Measurements from ENCODE around the gene ZNF771. TPM values are rescaled to one million over a fixed set of nuclear protein-coding genes. Genes with fewer than 3 reads are reported as not detected.
"Not testable (repeated sequence)": the region's sequence is repeated elsewhere in the genome, so short reads cannot be mapped to it uniquely, and the experiment has no call there.

Gene ZNF771
- total RNA-seq, 1 experiment from 2014 or later = 14.0 TPM

GRCh38 chr16:30430428-30430970 lies 23.1 kb downstream of the ZNF771 start:
- DNase-seq (ENCODE audit: low read depth) = no peak

- DNase-seq (ENCODE audit: low read depth) = no peak
These were observed 27.4 kb downstream of the ZNF771 start for GRCh38 chr16:30434852-30435251.

DNA sequence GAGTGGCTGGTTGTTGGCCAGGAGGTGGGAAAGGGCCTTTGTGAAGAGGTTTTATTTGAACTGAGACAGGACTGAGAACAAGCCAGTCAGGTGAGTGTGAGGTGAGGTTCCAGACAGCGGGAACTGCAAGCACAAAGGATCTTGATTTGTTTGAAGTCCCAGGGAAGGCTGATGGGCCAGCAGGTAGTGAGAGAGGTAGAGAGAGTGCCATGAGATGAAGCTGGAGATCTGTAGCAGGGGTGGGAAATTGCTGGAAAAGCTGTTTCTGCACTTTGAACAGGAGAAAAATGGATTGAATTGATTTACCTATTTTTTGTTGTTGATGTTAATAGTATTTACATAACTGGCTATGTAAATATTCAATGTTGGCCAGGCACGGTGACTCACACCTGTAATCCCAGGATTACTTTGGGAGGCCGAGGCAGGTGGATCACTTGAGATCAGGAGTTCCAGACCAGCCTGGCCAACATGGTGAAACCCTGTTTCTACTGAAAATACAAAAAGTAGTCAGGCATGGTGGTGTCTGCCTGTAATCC lies 30.2 kb downstream of the ZNF771 start:
- DNase-seq (ENCODE audit: low read depth) = no peak

DNA sequence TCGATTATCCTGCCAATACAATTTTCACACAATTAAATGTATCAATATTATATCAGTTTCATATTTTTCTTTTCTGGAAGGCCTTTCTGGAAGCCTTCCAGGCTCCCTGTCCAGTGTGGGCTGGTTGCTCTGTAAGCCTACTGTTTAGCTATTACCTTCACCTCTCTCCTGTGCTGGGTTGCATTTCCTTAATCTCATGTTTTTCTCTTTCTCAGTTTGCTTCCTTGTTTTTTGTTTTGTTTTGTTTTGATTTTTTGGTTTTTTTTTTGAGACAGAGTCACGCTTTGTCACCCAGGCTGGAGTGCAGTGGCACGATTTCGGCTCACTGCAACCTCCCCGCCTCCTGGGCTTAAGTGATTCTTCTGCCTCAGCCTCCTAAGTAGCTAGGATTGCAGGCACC lies 31.4 kb downstream of the ZNF771 start:
- DNase-seq (ENCODE audit: low read depth) = no peak

GRCh38 chr16:30439720-30440348 lies 32.4 kb downstream of the ZNF771 start:
- no peak for DNase-seq (ENCODE audit: low read depth)

DNA sequence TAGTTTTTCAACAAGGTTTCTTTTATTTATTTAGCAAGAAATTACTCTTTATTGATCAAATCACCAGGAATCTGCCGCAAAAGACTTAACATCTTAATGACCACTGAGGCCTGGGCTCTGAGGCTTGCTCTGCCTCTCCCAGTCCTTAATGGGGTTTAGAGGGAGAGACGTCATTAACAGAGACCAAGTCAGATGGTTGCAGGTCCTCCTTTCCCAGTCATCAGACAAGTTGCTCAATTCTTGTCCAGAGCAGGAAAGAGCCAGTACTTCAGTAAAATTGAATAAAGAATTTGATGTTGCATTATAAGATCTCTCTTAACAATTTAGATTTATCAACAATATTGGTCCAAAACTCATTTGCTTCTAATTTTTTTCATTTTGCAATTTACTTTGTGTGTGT lies 36.2 kb downstream of the ZNF771 start:
- DNase-seq (ENCODE audit: low read depth) = no peak

DNA sequence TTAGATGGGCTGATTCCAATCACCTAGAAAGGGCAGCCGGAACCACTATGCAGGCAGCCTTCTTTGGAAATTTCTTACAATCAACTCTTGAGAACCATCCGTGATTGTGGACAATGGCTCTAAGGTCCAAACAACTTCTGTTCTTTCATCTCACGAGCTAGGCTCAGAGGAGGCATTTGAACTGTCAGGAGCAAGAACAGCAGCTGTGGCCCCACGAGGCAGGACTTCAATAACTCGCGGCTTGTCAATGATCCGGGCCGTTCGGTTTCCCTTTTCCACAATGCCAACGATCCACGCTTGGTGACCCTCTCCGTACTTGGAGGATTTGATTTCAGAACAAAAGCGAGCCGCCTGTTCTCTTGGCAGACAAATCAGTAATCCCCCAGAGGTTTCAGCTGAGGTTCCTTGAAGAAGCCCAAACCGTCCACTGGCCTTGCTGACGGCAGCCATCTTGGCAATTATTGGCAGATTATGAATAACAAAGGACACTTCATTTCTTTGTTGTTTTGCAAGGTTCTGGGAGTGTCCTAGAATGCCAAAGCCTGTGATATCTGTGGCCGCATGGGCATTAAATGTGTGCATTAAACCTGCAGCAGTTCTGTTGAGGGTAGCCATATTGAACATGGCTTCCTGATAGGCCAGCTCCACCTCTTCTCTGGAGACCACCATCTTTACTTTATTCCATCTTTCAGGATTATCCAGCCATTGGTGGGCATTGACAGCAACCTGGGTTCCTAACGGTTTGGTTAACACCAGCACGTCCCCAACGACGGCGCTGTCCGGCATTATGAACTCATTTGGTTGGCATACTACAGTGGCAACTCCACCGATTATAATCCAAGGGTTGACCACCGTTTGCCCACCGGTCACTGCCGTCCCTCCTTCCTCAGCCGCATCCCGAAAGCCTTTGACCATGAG lies 37.1 kb downstream of the ZNF771 start:
- no peak for DNase-seq (ENCODE audit: low read depth)

- DNase-seq (ENCODE audit: low read depth) = no peak
These were observed 37.7 kb downstream of the ZNF771 start for GRCh38 chr16:30445149-30445407.

DNA sequence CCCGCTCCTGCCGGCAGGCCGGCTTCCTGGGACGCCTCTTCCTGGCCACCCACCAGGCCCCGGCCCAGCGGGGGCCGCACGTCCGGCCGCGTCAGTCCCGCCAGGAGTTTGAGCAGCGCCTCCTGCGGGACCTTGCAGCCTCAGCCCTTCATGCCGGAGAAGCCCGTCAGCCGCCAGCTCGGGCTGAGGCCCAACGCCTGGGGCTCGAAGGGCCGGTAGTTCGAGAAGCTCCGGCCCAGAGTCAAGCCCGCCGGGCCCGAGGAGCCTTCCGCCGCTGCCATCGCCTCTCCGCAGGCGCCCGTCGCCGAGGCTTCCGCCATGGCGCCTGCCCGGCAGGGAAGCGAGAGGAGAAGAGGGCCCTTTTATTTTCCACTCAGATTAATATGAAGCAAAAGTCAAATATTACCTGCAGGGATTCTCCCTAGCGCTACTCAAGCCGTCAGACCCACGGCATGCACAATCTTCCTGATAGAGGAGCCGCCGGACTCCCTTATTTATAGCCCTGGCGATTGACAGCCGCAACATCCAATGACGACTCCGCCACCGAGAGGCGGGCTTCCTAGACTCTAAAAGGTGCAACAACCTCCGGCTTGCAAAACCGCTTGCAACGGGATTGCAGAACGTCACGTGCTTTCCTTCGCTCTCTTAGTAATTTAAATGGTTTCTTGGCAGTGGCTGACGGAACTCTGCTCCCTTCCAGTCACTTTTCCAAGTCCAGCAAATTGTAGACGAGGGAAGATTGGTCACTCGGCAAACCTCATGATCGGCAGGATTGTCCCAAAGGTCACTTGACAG lies 38.2 kb downstream of the ZNF771 start, which contains the start of gene SEPHS2:
SEPHS2 (minus strand) TSS at position 467 of the 795 bp plus-strand sequence; CDS start at position 320, 147 bp downstream.
- DNase-seq (ENCODE audit: low read depth) = peak; percentile 93

DNA sequence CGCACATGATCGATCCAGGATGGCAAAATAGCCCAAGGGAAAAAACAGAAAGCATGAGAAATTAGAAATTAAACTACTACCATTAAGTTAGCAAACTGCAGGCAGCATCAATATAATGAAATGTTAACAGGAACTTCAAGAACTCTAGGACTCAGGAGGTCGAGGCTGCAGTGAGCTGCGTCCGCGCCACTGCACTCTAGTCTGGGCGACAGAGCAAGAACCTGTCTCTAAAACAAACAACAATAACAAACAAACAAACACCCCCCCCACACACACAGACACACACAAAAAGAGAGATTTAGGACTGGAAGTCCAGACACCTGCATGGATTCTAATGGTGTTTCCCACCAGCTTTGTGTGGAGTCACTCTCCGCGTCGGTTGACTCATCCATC lies 38.8 kb downstream of the ZNF771 start:
- DNase-seq (ENCODE audit: low read depth) = no peak

GRCh38 chr16:30447512-30448226 lies 40.3 kb downstream of the ZNF771 start:
- no peak for DNase-seq (ENCODE audit: low read depth)

GRCh38 chr16:30449116-30449435 lies 41.7 kb downstream of the ZNF771 start:
- no peak for DNase-seq (ENCODE audit: low read depth)

GRCh38 chr16:30452709-30453580 lies 45.5 kb downstream of the ZNF771 start:
- not testable (repeated sequence) for DNase-seq (ENCODE audit: low read depth)

DNA sequence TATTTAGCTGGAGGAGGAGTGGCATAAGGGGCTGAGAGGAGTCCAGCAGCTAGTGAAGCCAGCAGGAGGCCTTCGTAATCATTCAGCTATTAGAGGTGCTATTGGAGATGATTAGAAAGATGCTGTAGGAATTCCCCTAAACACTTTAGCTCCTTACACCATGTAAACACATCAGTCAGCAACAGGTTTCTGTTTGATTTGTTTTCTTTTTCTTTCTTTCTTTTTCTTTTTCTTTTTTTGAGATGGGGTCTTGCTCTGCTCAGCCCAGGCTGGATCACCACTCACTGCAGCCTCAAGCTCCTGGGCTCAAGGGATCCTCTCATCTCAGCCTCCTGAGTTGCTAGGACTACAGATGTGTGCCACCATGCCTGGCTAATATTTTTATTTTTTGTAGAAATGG lies 48.9 kb downstream of the ZNF771 start:
- DNase-seq (ENCODE audit: low read depth) = no peak

GRCh38 chr16:30457256-30457655 lies 49.9 kb downstream of the ZNF771 start:
- DNase-seq (ENCODE audit: low read depth) = no peak

DNA sequence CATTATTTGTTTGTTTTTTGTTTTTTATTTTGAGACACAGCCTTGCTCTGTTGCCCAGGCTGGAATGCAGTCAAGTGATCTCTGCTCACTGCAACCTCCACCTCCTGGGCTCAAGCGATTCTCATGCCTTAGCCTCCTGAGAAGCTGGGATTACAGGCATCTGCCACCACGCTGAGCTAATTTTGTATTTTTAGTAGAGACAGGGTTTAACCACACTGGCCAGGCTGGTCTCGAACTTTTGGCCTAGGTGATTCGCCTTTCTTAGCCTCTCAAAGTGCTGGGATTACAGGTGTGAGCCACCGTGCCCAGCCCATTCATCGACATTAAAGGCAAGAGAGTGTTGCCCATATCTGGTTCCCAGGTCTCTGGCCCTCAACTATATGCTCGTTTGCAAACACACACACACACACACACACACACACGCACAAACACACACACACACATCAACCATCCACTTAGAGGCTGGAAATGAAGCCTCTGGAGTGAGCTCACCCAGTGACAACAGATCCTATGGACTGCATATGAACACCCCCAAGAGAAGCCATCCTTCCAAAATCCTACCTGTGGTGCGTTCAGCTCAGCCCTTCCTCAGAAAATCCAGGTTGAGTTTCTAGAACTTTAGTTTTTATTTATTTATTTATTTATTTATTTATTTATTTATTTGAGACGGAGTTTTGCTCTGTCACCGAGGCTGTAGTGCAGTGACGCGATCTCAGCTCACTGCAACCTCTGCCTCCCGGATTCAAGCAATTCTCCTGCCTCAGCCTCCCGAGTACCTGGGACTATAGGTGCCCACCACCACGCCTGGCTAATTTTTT lies 50.5 kb downstream of the ZNF771 start:
- no peak for DNase-seq (ENCODE audit: low read depth)

DNA sequence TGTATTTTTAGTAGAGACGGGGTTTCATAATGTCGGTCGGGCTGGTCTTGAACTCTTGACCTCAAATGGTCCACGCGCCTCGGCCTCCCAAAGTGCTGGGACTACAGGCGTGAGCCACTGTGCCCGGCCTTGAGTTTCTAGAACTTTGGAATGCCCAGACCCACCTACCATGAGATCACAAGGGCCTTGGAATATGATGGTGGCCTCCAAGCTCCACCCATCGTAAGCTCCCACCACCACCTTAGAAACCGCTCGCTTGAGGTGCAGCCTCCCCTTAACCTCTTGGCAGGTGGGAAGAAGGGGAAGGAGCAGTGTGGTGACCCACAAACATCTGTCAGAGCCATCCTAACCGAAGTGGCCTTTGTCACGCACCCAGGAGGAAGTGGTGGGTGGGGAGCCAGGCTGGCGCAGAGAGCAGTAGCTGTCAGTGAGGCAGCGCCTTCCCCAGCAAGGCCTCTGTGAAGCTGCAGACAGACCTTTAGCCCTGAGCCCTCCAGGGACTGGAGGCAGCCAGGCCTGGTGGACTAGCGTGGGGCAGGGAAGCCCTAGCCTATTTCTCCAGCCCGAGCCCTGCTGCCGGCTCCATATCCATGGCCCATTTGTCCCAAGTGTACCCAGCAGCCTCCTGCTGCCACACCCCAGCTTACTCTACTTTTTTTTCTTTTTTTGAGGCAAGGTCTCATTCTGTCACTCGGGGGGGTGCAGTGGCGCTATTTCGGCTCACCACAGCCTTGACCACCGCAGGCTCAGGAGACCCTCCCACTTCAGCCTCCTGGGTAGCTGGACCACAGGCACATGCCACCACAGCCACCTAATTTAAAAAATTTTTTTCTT lies 51.4 kb downstream of the ZNF771 start:
- DNase-seq (ENCODE audit: low read depth) = no peak

- no peak for DNase-seq (ENCODE audit: low read depth)
These were observed 52.0 kb downstream of the ZNF771 start for GRCh38 chr16:30459456-30459855.

Measured in HT1080 (cell line).